HCT116 (cell line): ENCODE measurements around the gene UTS2R. TPM values are rescaled to one million over a fixed set of nuclear protein-coding genes. Genes with fewer than 3 reads are reported as not detected.

ENCODE experiments used
- ATAC-seq: fragments of 200-7000 bp; cut with Tn5 transposase; 2 replicates; pipeline ENCODE4 v1.9.1; 2020; ENCODE audit warnings: mild to moderate bottlenecking, moderate library complexity
- BruUV-seq: library from RNA; stranded (reverse); fragments of 400-500 nt; replicated peaks from 2 replicates; lab custom pipeline; 2021; lab: Mats Ljungman, UMichigan
- CTCF ChIA-PET: fragments of 300-600 bp; sonication (Branson Sonifier 250); formaldehyde crosslinking; loops from one replicate; lab custom pipeline; 2021; ENCODE audit warnings: antibody characterized with exemption; lab: Charles Lee
- POLR2A ChIA-PET: fragments of 300-600, 350-600 bp; sonication (Branson Sonifier 250); formaldehyde crosslinking; loops from one replicate; lab custom pipeline; 2021; ENCODE audit warnings: antibody characterized with exemption; lab: Charles Lee
- RAD21 ChIA-PET, 2 experiments: fragments of 300-600 bp; sonication (Branson Sonifier 250); formaldehyde crosslinking; loops; one replicate each; lab custom pipeline; 2023; ENCODE audit warnings: low total read pairs in 2 of 2; ENCODE audit not compliant: uncharacterized antibody in 2 of 2, unreplicated experiment in 2 of 2, low non-redundant PET in 1 of 2; lab: Charles Lee
- DNase-seq: peaks from one replicate; pipeline ENCODE4 v3.0.0-alpha.2; 2010; ENCODE audit warnings: low read depth, low spot score
- H2AFZ ChIP-seq: fragments of 200-600 bp; shearing (Covaris generic), sonication (generic); 2 replicates; pipeline ENCODE4 v1.6.1; 2017; ENCODE audit warnings: low read depth, mixed run types, mixed read lengths, antibody characterized with exemption, low read length; ENCODE audit not compliant: poor library complexity, severe bottlenecking
- H3K27ac ChIP-seq: 2 replicates; pipeline ENCODE4 v1.5.1; 2012; ENCODE audit warnings: low read depth, low read length
- H3K27me3 ChIP-seq: fragments of 200-600 bp; sonication (generic); 2 replicates; pipeline ENCODE4 v1.6.1; 2016; ENCODE audit warnings: mixed run types, low read length, mixed read lengths; ENCODE audit not compliant: insufficient read depth
- H3K36me3 ChIP-seq, 2 experiments: fragments of 200-500 bp in 1 of 2; fragments of 200-600 bp in 1 of 2; sonication (Bioruptor generic) in 1 of 2; sonication (generic) in 1 of 2; 2 replicates each; pipeline versions ENCODE4 v1.5.1 to v1.6.1; 2014 to 2016; ENCODE audit warnings: low read length in 2 of 2, inconsistent platforms in 1 of 2, mixed read lengths in 1 of 2, mixed run types in 1 of 2; ENCODE audit not compliant: insufficient read depth in 2 of 2, control insufficient read depth in 1 of 2
- H3K4me1 ChIP-seq, 2 experiments: fragments of 200-600 bp in 1 of 2; sonication (generic) in 1 of 2; 2 replicates each; pipeline versions ENCODE4 v1.5.1 to v1.6.1; 2012 to 2017; ENCODE audit warnings: low read length in 2 of 2, inconsistent platforms in 1 of 2, mild to moderate bottlenecking in 1 of 2, mixed read lengths in 1 of 2, mixed run types in 1 of 2, moderate library complexity in 1 of 2; ENCODE audit not compliant: insufficient read depth in 2 of 2, control insufficient read depth in 1 of 2
- H3K4me2 ChIP-seq: fragments of 200-600 bp; sonication (generic); 2 replicates; pipeline ENCODE4 v1.6.1; 2017; ENCODE audit warnings: mixed run types, low read length, mixed read lengths
- H3K4me3 ChIP-seq, 2 experiments: fragments of 200-600 bp in 1 of 2; sonication (generic) in 1 of 2; replicated peaks in 1 of 2; 2 replicates each; pipeline ENCODE4 v1.5.1; 2011 to 2016; ENCODE audit warnings: low read length in 2 of 2, control low read depth in 1 of 2, low read depth in 1 of 2, mild to moderate bottlenecking in 1 of 2, mixed read lengths in 1 of 2, mixed run types in 1 of 2
- H3K79me2 ChIP-seq: fragments of 200-600 bp; sonication (generic); 2 replicates; pipeline ENCODE4 v1.6.1; 2017; ENCODE audit warnings: mild to moderate bottlenecking, mixed run types, low read length, moderate library complexity, mixed read lengths; ENCODE audit not compliant: insufficient read depth
- H3K9ac ChIP-seq: fragments of 200-600 bp; sonication (generic); 2 replicates; pipeline ENCODE4 v1.6.1; 2016; ENCODE audit warnings: low read length, mixed read lengths
- H3K9me2 ChIP-seq: fragments of 200-600 bp; sonication (generic), shearing (Covaris generic); 2 replicates; pipeline ENCODE4 v1.6.1; 2017; ENCODE audit warnings: mixed run types, mild to moderate bottlenecking, moderate library complexity; ENCODE audit not compliant: insufficient read depth
- H3K9me3 ChIP-seq, 2 experiments: fragments of 200-500 bp in 1 of 2; fragments of 200-600 bp in 1 of 2; sonication (Bioruptor generic) in 1 of 2; sonication (generic) in 1 of 2; 2 replicates each; pipeline ENCODE4 v1.6.1; 2014 to 2017; ENCODE audit warnings: low read length in 2 of 2, mixed read lengths in 2 of 2, inconsistent platforms in 1 of 2, low read depth in 1 of 2, mild to moderate bottlenecking in 1 of 2, mixed run types in 1 of 2, moderate library complexity in 1 of 2; ENCODE audit not compliant: control insufficient read depth in 1 of 2, insufficient read depth in 1 of 2
- H4K20me1 ChIP-seq: fragments of 200-600 bp; sonication (generic), shearing (Covaris generic); 2 replicates; pipeline ENCODE4 v1.6.1; 2017; ENCODE audit warnings: mixed run types, mild to moderate bottlenecking, moderate library complexity; ENCODE audit not compliant: insufficient read depth
- ELF1 ChIP-seq: IDR thresholded peaks from 2 replicates; pipeline ENCODE4 v1.6.1; 2012; ENCODE audit warnings: low read depth, borderline replicate concordance
- EZH2 ChIP-seq: fragments of 200-600 bp; sonication (generic); IDR thresholded peaks from 2 replicates; pipeline ENCODE4 v1.6.1; 2017; ENCODE audit warnings: antibody characterized with exemption, mixed run types
- EZH2phosphoT487 ChIP-seq: fragments of 200-600 bp; IDR thresholded peaks from 2 replicates; pipeline ENCODE4 v1.6.1; 2018; ENCODE audit warnings: antibody characterized with exemption, borderline replicate concordance
- FOSL1 ChIP-seq: IDR thresholded peaks from 2 replicates; pipeline ENCODE4 v1.6.1; 2012; ENCODE audit warnings: low read depth
- JUND ChIP-seq: IDR thresholded peaks from 2 replicates; pipeline ENCODE4 v1.6.1; 2012
- RAD21 ChIP-seq: IDR thresholded peaks from 2 replicates; pipeline ENCODE4 v1.6.1; 2012; ENCODE audit warnings: low read depth, mild to moderate bottlenecking
- SIN3A ChIP-seq: IDR thresholded peaks from 2 replicates; pipeline ENCODE4 v1.6.1; 2012; ENCODE audit warnings: low read depth
- SP1 ChIP-seq: IDR thresholded peaks from 2 replicates; pipeline ENCODE4 v1.6.1; 2012; ENCODE audit warnings: low read depth
- ZFX ChIP-seq: fragments of 450-650 bp; IDR thresholded peaks from 2 replicates; pipeline ENCODE4 v1.6.1; 2017
- intact Hi-C: fragments of 100-400 bp; cut with micrococcal nuclease; formaldehyde crosslinking; loops from 2 replicates; pipeline ENCODE4 v1.10.0; 2022
- total RNA-seq: library from RNA; stranded (reverse); gene quantifications from one replicate; pipeline ENCODE4 v1.2.1, GENCODE V29; 2021; ENCODE audit not compliant: unreplicated experiment
- TF ChIP-seq, protein P1 (sequence below): IDR thresholded peaks from 2 replicates; pipeline ENCODE4 v1.6.1; 2012; ENCODE audit warnings: low read depth

Gene UTS2R
- total RNA-seq, 1 experiment from 2014 or later: not detected

DNA sequence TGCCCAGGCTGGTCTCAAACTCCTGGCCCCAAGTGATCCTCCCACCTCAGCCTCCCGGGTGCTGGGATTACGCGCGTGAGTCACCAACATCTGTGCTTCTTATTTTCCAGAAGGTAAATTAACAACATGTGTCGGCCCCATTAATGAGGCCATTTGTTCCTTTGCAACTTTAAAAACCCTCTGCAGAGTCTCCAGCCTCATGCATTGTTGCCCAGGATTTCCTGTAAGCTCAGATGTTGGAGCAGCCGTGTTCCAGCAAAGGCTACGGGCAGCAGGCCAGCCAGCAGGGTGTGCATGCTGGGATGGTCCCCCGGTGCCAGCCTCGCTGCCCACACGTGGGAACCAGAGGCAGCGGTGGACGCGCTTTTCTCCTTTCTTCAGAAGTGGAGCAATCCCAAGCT is 27.5 kb downstream of the UTS2R start (continued):
- TF ChIP-seq RAD21: no peak

DNA sequence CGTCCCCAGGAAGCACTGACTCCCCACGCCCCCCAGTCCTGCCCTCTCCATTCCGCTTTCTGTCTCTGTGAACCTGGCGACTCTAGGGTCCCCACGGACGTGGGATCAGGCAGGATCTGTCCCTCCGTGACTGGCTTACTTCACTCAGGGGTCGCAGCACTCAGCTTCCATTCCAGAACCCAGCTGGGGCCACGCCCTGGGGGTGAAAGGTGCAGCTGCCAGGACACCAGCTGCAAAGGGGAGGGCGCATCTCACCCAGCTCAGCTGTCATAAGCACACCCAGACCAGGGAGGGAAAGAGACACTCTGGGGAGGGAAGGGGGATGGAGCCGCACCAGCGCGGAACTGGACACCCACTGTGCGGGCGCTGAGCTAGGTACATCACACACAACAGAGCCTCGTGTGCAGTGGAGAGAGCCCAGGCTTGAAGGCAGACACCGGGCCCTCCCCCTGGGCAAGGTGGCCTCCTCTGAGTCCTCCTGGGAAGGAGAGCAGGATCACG is 28.1 kb downstream of the UTS2R start:
- Histone ChIP-seq H3K4me2 (no peak overlapping the region), H3K27ac (no peak overlapping the region), H3K9me3 (no peaks in the 10 kb centered on the region), H3K4me1 (peaks cover 0 to 9% of the 10 kb centered on the region in 2 experiments; a peak in 2 of 4 replicates), H3K36me3 (peaks cover 7 to 9% of the 10 kb centered on the region in 2 experiments; a peak in 2 of 4 replicates), H4K20me1 (no peaks in the 10 kb centered on the region), H3K9me2 (no peaks in the 10 kb centered on the region), H3K79me2 (no peaks in the 10 kb centered on the region), H3K9ac (no peak overlapping the region), H2AFZ (no peak overlapping the region), H3K27me3 (no peaks in the 10 kb centered on the region), H3K4me3 (no peak overlapping the region)
- no TSS peak for BruUV-seq
- intact Hi-C loops: no loop called here
- POLR2A ChIA-PET: no interaction called here
- RAD21 ChIA-PET: interaction anchor here in 1 of 2 experiments (0.6 kb wide), 1 partner anchor 53 kb away, joined by 3 read pairs; no protein-coding TSS in a partner anchor
- ATAC-seq (no peak), DNase-seq (no peak)
- TF ChIP-seq EZH2phosphoT487 (no peak), ELF1 (no peak), ZFX (no peak), JUND (no peak), EZH2 (no peak), SP1 (no peak), FOSL1 (no peak), SIN3A (no peak), RAD21 (no peak)
- TF ChIP-seq, protein P1, sequence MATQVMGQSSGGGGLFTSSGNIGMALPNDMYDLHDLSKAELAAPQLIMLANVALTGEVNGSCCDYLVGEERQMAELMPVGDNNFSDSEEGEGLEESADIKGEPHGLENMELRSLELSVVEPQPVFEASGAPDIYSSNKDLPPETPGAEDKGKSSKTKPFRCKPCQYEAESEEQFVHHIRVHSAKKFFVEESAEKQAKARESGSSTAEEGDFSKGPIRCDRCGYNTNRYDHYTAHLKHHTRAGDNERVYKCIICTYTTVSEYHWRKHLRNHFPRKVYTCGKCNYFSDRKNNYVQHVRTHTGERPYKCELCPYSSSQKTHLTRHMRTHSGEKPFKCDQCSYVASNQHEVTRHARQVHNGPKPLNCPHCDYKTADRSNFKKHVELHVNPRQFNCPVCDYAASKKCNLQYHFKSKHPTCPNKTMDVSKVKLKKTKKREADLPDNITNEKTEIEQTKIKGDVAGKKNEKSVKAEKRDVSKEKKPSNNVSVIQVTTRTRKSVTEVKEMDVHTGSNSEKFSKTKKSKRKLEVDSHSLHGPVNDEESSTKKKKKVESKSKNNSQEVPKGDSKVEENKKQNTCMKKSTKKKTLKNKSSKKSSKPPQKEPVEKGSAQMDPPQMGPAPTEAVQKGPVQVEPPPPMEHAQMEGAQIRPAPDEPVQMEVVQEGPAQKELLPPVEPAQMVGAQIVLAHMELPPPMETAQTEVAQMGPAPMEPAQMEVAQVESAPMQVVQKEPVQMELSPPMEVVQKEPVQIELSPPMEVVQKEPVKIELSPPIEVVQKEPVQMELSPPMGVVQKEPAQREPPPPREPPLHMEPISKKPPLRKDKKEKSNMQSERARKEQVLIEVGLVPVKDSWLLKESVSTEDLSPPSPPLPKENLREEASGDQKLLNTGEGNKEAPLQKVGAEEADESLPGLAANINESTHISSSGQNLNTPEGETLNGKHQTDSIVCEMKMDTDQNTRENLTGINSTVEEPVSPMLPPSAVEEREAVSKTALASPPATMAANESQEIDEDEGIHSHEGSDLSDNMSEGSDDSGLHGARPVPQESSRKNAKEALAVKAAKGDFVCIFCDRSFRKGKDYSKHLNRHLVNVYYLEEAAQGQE: no peak
- TF ChIP-seq, all 23 proteins: peak for 0
- CTCF ChIA-PET: no interaction called here
